GM12891 (cell line): Measurements from ENCODE around the gene UBE2Q2.

ENCODE experiments used
- POLR2A ChIP-seq: IDR thresholded peaks from 2 replicates; pipeline ENCODE4 v1.6.1; 2011; ENCODE audit warnings: low read depth, low read length, control low read depth
- POLR2AphosphoS5 ChIP-seq: IDR thresholded peaks from 2 replicates; pipeline ENCODE4 v1.6.1; 2011; ENCODE audit warnings: low read depth, low read length, control low read depth

DNA sequence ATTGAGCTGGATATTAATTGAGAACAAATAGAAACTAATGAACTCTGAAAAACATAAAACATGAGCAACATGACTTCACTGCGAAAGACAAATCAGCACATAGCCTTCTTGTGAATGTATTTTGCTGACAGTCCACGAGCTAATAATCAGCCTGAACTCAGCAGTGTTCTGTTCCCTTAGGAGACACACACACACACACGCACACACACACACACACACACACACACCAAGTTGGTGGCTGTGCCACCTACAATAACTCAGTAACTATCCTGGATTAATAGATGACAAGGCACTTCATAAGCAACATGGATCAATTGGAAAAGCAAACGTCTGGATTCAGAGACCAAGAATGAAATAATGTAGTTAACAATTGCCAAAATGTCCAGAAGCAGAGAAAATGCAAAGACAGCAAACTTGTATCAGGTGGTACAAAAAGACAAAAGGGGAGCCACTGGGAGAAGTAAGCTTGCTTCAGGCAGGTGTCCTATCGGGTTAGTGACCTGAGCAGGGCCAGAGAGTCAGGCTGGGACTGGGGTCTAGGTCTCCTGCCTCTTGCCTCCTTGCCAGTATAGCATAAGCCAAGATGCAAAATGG lies 20.5 kb upstream of the UBE2Q2 start:
- TF ChIP-seq POLR2A = no peak
- no peak for TF ChIP-seq POLR2AphosphoS5
